HEK293 (cell line): ENCODE results near the gene UBE2G1.

Experiments
- CTCF ChIA-PET: fragments of 350-600 bp; formaldehyde crosslinking; extraction: SDS; loops from one replicate; lab custom pipeline; 2021; ENCODE audit warnings: antibody characterized with exemption; lab: Yijun Ruan, JAX
- POLR2A ChIA-PET: fragments of 300-600 bp; formaldehyde crosslinking; extraction: SDS; loops from one replicate; lab custom pipeline; 2020; ENCODE audit warnings: antibody characterized with exemption, inconsistent platforms; lab: Yijun Ruan, JAX
- H3K27ac ChIP-seq: fragments of 200-500 bp; sonication (Bioruptor generic); 2 replicates; pipeline ENCODE4 v1.5.1; 2014; ENCODE audit warnings: low read depth, low read length, control low read depth, inconsistent platforms; ENCODE audit errors: extremely low read depth
- H3K36me3 ChIP-seq, 2 experiments: fragments of 200-500 bp in 1 of 2; sonication (Bioruptor generic) in 1 of 2; 1 replicate in 1 of 2; 2 replicates in 1 of 2; pipeline ENCODE4 v1.5.1; 2014 to 2017; ENCODE audit warnings: inconsistent platforms in 2 of 2, low read length in 2 of 2; ENCODE audit not compliant: control insufficient read depth in 2 of 2, insufficient read depth in 1 of 2
- H3K4me1 ChIP-seq: fragments of 200-500 bp; sonication (Bioruptor generic); 2 replicates; pipeline ENCODE4 v1.5.1; 2014; ENCODE audit warnings: mild to moderate bottlenecking, low read length, inconsistent platforms; ENCODE audit not compliant: control insufficient read depth, insufficient read depth
- H3K4me3 ChIP-seq: 2 replicates; pipeline ENCODE4 v1.5.1; 2011; ENCODE audit warnings: low read depth, mild to moderate bottlenecking, control low read depth, low read length, moderate library complexity
- H3K9me3 ChIP-seq: fragments of 200-500 bp; sonication (Bioruptor generic); 2 replicates; pipeline ENCODE4 v1.5.1; 2014; ENCODE audit warnings: low read depth, low read length, inconsistent platforms; ENCODE audit not compliant: control insufficient read depth, insufficient read depth
- ATF2 ChIP-seq: fragments of 450-650 bp; formaldehyde crosslinking; IDR thresholded peaks from 2 replicates; pipeline ENCODE4 v1.5.1; 2016; ENCODE audit warnings: missing biosample characterization, missing genetic modification characterization, low read depth
- HOXC10 ChIP-seq: sonication (generic); formaldehyde crosslinking; IDR thresholded peaks from 2 replicates; pipeline ENCODE4 v1.8.1; 2023; ENCODE audit warnings: mild to moderate bottlenecking, missing genetic modification reagents
- MEIS1 ChIP-seq: sonication (generic); formaldehyde crosslinking; IDR thresholded peaks from 2 replicates; pipeline ENCODE4 v1.8.1; 2022; ENCODE audit warnings: missing genetic modification reagents, mild to moderate bottlenecking, borderline replicate concordance
- PRDM1 ChIP-seq: fragments of 450-650 bp; formaldehyde crosslinking; IDR thresholded peaks from 2 replicates; pipeline ENCODE4; 2016; ENCODE audit warnings: missing biosample characterization, missing genetic modification characterization
- ZFP69B ChIP-seq: fragments of 450-650 bp; formaldehyde crosslinking; IDR thresholded peaks from 2 replicates; pipeline ENCODE4 v1.5.1; 2016; ENCODE audit warnings: missing biosample characterization, missing genetic modification characterization
- ZNF121 ChIP-seq: fragments of 450-650 bp; formaldehyde crosslinking; IDR thresholded peaks from 2 replicates; pipeline ENCODE4 v1.5.1; 2016; ENCODE audit warnings: missing biosample characterization, missing genetic modification characterization
- ZNF19 ChIP-seq: fragments of 450-650 bp; formaldehyde crosslinking; IDR thresholded peaks from 2 replicates; pipeline ENCODE4; 2016; ENCODE audit warnings: missing biosample characterization, missing genetic modification characterization, low read depth
- ZNF311 ChIP-seq: fragments of 450-650 bp; formaldehyde crosslinking; IDR thresholded peaks from 2 replicates; pipeline ENCODE4 v1.5.1; 2017; ENCODE audit warnings: missing biosample characterization, missing genetic modification characterization, borderline replicate concordance
- ZNF354C ChIP-seq: fragments of 450-650 bp; formaldehyde crosslinking; IDR thresholded peaks from 2 replicates; pipeline ENCODE4 v1.5.1; 2016; ENCODE audit warnings: missing biosample characterization, missing genetic modification characterization, low read depth, borderline replicate concordance
- ZNF362 ChIP-seq: fragments of 450-650 bp; formaldehyde crosslinking; IDR thresholded peaks from 2 replicates; pipeline ENCODE4 v1.5.1; 2016; ENCODE audit warnings: missing biosample characterization, missing genetic modification characterization
- ZNF37A ChIP-seq: fragments of 450-650 bp; IDR thresholded peaks from 2 replicates; pipeline ENCODE4 v1.5.1; 2018; ENCODE audit warnings: missing biosample characterization, missing genetic modification characterization
- ZNF561 ChIP-seq: fragments of 450-650 bp; IDR thresholded peaks from 2 replicates; pipeline ENCODE4 v1.5.1; 2018; ENCODE audit warnings: missing biosample characterization, missing genetic modification characterization, borderline replicate concordance
- ZNF596 ChIP-seq: fragments of 450-650 bp; IDR thresholded peaks from 2 replicates; pipeline ENCODE4 v1.5.0; 2018; ENCODE audit warnings: missing biosample characterization, mild to moderate bottlenecking, missing genetic modification characterization, moderate library complexity
- ZNF600 ChIP-seq: fragments of 450-650 bp; formaldehyde crosslinking; IDR thresholded peaks from 2 replicates; pipeline ENCODE4 v1.5.1; 2016; ENCODE audit warnings: missing biosample characterization, missing genetic modification characterization
- ZNF610 ChIP-seq: fragments of 450-650 bp; formaldehyde crosslinking; IDR thresholded peaks from 2 replicates; pipeline ENCODE4 v1.5.1; 2016; ENCODE audit warnings: missing biosample characterization, missing genetic modification characterization, borderline replicate concordance

UBE2G1 gene

GRCh38 chr17:4387137-4387536 lies 20.7 kb upstream of the UBE2G1 start:
- POLR2A ChIA-PET = interaction anchor here (1.0 to 1.5 kb wide), 2 partner anchors 15 to 21 kb away, joined by 3 to 5 read pairs; no protein-coding TSS in a partner anchor
- H3K36me3 ChIP-seq = no peaks in the 10 kb centered on the region
- H3K27ac ChIP-seq = no peak overlapping the region
- CTCF ChIA-PET = interaction anchor here (0.6 kb wide), 2 partner anchors 49 to 470 kb away, joined by 3 read pairs; no protein-coding TSS in a partner anchor
- TF ChIP-seq PRDM1 (tag by site-specific recombination) = peak; percentile 61
- TF ChIP-seq ZNF19 (tag by site-specific recombination) = no peak
- H3K4me3 ChIP-seq = no peak overlapping the region
- H3K9me3 ChIP-seq = no peaks in the 10 kb centered on the region
- H3K4me1 ChIP-seq = no peaks in the 10 kb centered on the region

GRCh38 chr17:4386406-4386805 lies 19.9 kb upstream of the UBE2G1 start:
- CTCF ChIA-PET = interaction anchor here (0.6 to 1.3 kb wide), 6 partner anchors 25 to 687 kb away, joined by 3 read pairs; no protein-coding TSS in a partner anchor
- H3K4me1 ChIP-seq = no peaks in the 10 kb centered on the region
- no peaks in the 10 kb centered on the region for H3K36me3 ChIP-seq
- no peak overlapping the region for H3K4me3 ChIP-seq
- TF ChIP-seq ZNF354C (no peak), MEIS1 (CRISPR knock-in tag) (no peak), ZNF610 (no peak), ZNF600 (no peak), ZNF37A (tag by site-specific recombination) (no peak), ZFP69B (no peak), ZNF561 (tag by site-specific recombination) (no peak), ZNF311 (tag by site-specific recombination) (no peak), ZNF596 (tag by site-specific recombination) (no peak), HOXC10 (CRISPR knock-in tag) (no peak)
- TF ChIP-seq, all 188 proteins: peak for 0
- POLR2A ChIA-PET = interaction anchor here (0.6 to 1.5 kb wide), 3 partner anchors 16 to 163 kb away, joined by 3 to 6 read pairs (median 5); no protein-coding TSS in a partner anchor
- H3K27ac ChIP-seq = no peak overlapping the region
- H3K9me3 ChIP-seq = no peaks in the 10 kb centered on the region

- POLR2A ChIA-PET = no interaction called here
- TF ChIP-seq ZNF362 (0 out of 2 replicates have a peak, but pooled peaks have one; percentile 26), ZNF121 (tag by site-specific recombination) (peak; percentile 85), ATF2 (no peak), ZNF600 (0 out of 2 replicates have a peak, but pooled peaks have one; percentile 10)
Measured at GRCh38 chr17:4381690-4382671, 15.5 kb upstream of the UBE2G1 start.

More at GRCh38 chr17:4381690-4382671, 15.5 kb upstream of the UBE2G1 start:
- no peaks in the 10 kb centered on the region for H3K36me3 ChIP-seq
- CTCF ChIA-PET = no interaction called here
- no peak overlapping the region for H3K4me3 ChIP-seq
- no peaks in the 10 kb centered on the region for H3K9me3 ChIP-seq
- H3K27ac ChIP-seq = no peak overlapping the region
- no peaks in the 10 kb centered on the region for H3K4me1 ChIP-seq
